ENCODE results near the gene ERCC6L2. TPM values are rescaled to one million over a fixed set of nuclear protein-coding genes. Genes with fewer than 3 reads are reported as not detected.

The ERCC6L2 gene
- total and polyA plus RNA-seq, 2 of the 8 experiments (the other 6 are each of a cell fraction or from before 2014, with no cell fraction given) = 9.8 to 50.0 TPM

GRCh38 chr9:95876595-95876994 is 1.1 kb downstream of the ERCC6L2 start (continued):
- TF ChIP-seq CHD7 (IDR thresholded peaks at IDR 0.05; ENCODE audit: insufficient replicate concordance, low read length) (no peak), RAD21 (IDR thresholded peaks at IDR 0.05 in 1 of 2, conservative IDR thresholded peaks at IDR 0.05 in 1 of 2; ENCODE audit: low read depth in 2 of 2, low read length in 2 of 2) (no peak), SIX5 (IDR thresholded peaks at IDR 0.05; ENCODE audit: low read depth, low read length) (no peak), KDM5A (IDR thresholded peaks at IDR 0.05; ENCODE audit: low read length) (no peak), CBX5 (IDR thresholded peaks at IDR 0.05; ENCODE audit: low read depth, low read length) (no peak), HDAC6 (IDR thresholded peaks at IDR 0.05; ENCODE audit: low read depth, low read length) (no peak), TAF7 (optimal IDR thresholded peaks at IDR 0.05; ENCODE audit: borderline replicate concordance, low read depth, low read length) (no peak), ATF3 (IDR thresholded peaks at IDR 0.05; ENCODE audit: insufficient read depth, low read depth, low read length) (no peak), CEBPB (IDR thresholded peaks at IDR 0.05; ENCODE audit: low read depth, low read length) (no peak), E2F6 (IDR thresholded peaks at IDR 0.05) (no peak)
